Measurements from ENCODE around the gene IL17RD. TPM values are rescaled to one million over a fixed set of nuclear protein-coding genes. Genes with fewer than 3 reads are reported as not detected.
A peak's percentile ranks its signal among the peaks of the same experiment; 100 is the strongest.

The IL17RD gene
- polyA plus RNA-seq, 1 of the 3 experiments (the other 2 are of a cell fraction), result 2.4 TPM

GRCh38 chr3:57169872-57170623 lies 4.9 kb upstream of the IL17RD start:
- Histone ChIP-seq H3K36me3 (replicated peaks in 1 of 2; ENCODE audit: control insufficient read depth in 1 of 2, insufficient read depth in 2 of 2, low read length in 1 of 2) (no peaks in the 10 kb centered on the region), H3K4me1 (ENCODE audit: control insufficient read depth in 1 of 2, insufficient read depth in 2 of 2, low read depth in 1 of 2, low read length in 1 of 2) (peaks cover 0 to 15% of the 10 kb centered on the region in 2 experiments; a peak in 1 of 4 replicates), H4K20me1 (ENCODE audit: insufficient read depth) (no peaks in the 10 kb centered on the region), H3F3A (replicated peaks; ENCODE audit: insufficient read depth) (no peaks in the 10 kb centered on the region), H3K9me3 (no peaks in the 10 kb centered on the region), H3K4me3 (ENCODE audit: low read depth in 2 of 2, low read length in 1 of 2) (peak overlapping the region; percentile 30 to 34), H3K27ac (ENCODE audit: low read depth in 2 of 2, low read length in 1 of 2) (no peak overlapping the region), H3K27me3 (ENCODE audit: insufficient read depth) (peaks cover 15% of the 10 kb centered on the region; the same call in 1 of the 2 replicates), H3K4me2 (peak overlapping the region; percentile 58), H3K79me2 (ENCODE audit: insufficient read depth) (no peaks in the 10 kb centered on the region), H3K9ac (no peak overlapping the region), H2AFZ (ENCODE audit: low read depth) (peak overlapping the region; percentile 67; the same call in 1 of the 2 replicates), H3K9me2 (no peaks in the 10 kb centered on the region)
- CTCF ChIA-PET, result interaction anchor here (0.6 to 5.9 kb wide), 54 partner anchors 9 to 684 kb away, joined by 3 to 52 read pairs (median 4); partner anchors contain the start of gene PDE12
- POLR2A ChIA-PET, result no interaction called here
- 36% methylated on average over 16 of the region's 40 CpGs for WGBS (ENCODE audit: low lambda C conversion rate)
- TF ChIP-seq RFX5 (IDR thresholded peaks at IDR 0.05; ENCODE audit: low read length) (no peak), CTCF (IDR thresholded peaks at IDR 0.05) (peak; percentile 79), NRF1 (IDR thresholded peaks at IDR 0.05; ENCODE audit: low read depth, low read length) (0 out of 2 replicates have a peak, but pooled peaks have one; percentile 4), SMC3 (IDR thresholded peaks at IDR 0.05; ENCODE audit: low read depth, low read length) (peak; percentile 64), CHD2 (IDR thresholded peaks at IDR 0.05; ENCODE audit: low read length, partially characterized antibody) (no peak), ELF1 (IDR thresholded peaks at IDR 0.05) (0 out of 2 replicates have a peak, but pooled peaks have one; percentile 8), RAD21 (IDR thresholded peaks at IDR 0.05; ENCODE audit: low read length) (peak; percentile 81), RXRA (IDR thresholded peaks at IDR 0.05; ENCODE audit: borderline replicate concordance, low read depth) (no peak), MEF2A (IDR thresholded peaks at IDR 0.05; ENCODE audit: borderline replicate concordance, low read depth) (no peak), IRF3 (IDR thresholded peaks at IDR 0.05; ENCODE audit: low read depth, low read length) (no peak)
- DNase-seq, result peak; percentile 84

GRCh38 chr3:57169108-57169507 lies 4.0 kb upstream of the IL17RD start:
- H3K9ac ChIP-seq, result no peak overlapping the region
- no peaks in the 10 kb centered on the region for H4K20me1 ChIP-seq (ENCODE audit: insufficient read depth)
- no peak for DNase-seq
- no peaks in the 10 kb centered on the region for H3K9me2 ChIP-seq
- 71% methylated on average over 3 of the region's 3 CpGs for WGBS (ENCODE audit: low lambda C conversion rate)
- H3K4me2 ChIP-seq, result no peak overlapping the region
- ChIA-PET CTCF (interaction anchor here (0.7 to 5.9 kb wide), 23 partner anchors 9 to 685 kb away, joined by 3 to 52 read pairs (median 4); no protein-coding TSS in a partner anchor), POLR2A (no interaction called here)
- no peak overlapping the region for H2AFZ ChIP-seq (ENCODE audit: low read depth)
- peaks cover 0 to 15% of the 10 kb centered on the region in 2 experiments; a peak in 1 of 4 replicates for H3K4me1 ChIP-seq (ENCODE audit: control insufficient read depth in 1 of 2, insufficient read depth in 2 of 2, low read depth in 1 of 2, low read length in 1 of 2)
- H3K27me3 ChIP-seq (ENCODE audit: insufficient read depth), result peaks cover 15% of the 10 kb centered on the region; the same call in 1 of the 2 replicates
- no peak overlapping the region for H3K4me3 ChIP-seq (ENCODE audit: low read depth in 2 of 2, low read length in 1 of 2)
- H3F3A ChIP-seq (replicated peaks; ENCODE audit: insufficient read depth), result no peaks in the 10 kb centered on the region
- no peaks in the 10 kb centered on the region for H3K36me3 ChIP-seq (replicated peaks in 1 of 2; ENCODE audit: control insufficient read depth in 1 of 2, insufficient read depth in 2 of 2, low read length in 1 of 2)
- H3K27ac ChIP-seq (ENCODE audit: low read depth in 2 of 2, low read length in 1 of 2), result no peak overlapping the region
- H3K9me3 ChIP-seq, result no peaks in the 10 kb centered on the region
- H3K79me2 ChIP-seq (ENCODE audit: insufficient read depth), result no peaks in the 10 kb centered on the region
- no peak for TF ChIP-seq NRF1 (IDR thresholded peaks at IDR 0.05; ENCODE audit: low read depth, low read length)
- no peak for TF ChIP-seq ZBTB33 (IDR thresholded peaks at IDR 0.05; ENCODE audit: borderline replicate concordance, low read depth)
- TF ChIP-seq FOXM1 (IDR thresholded peaks at IDR 0.05; ENCODE audit: low read depth), result no peak
- TF ChIP-seq PBX3 (IDR thresholded peaks at IDR 0.05), result no peak
- TF ChIP-seq USF2 (IDR thresholded peaks at IDR 0.05; ENCODE audit: borderline replicate concordance, low read depth, low read length), result no peak
- no peak for TF ChIP-seq MEF2A (IDR thresholded peaks at IDR 0.05; ENCODE audit: borderline replicate concordance, low read depth)
- no peak for TF ChIP-seq SMC3 (IDR thresholded peaks at IDR 0.05; ENCODE audit: low read depth, low read length)
- TF ChIP-seq POLR2AphosphoS5 (IDR thresholded peaks at IDR 0.05; ENCODE audit: low read depth, low read length), result no peak

Data from SK-N-SH (cell line).